Activated naive CD8-positive, alpha-beta T cell treated with anti-CD3 and anti-CD28 coated beads, Interleukin-2, amount 10 ng/mL, durations not matched to agents 7 days and 5 days (primary cell): ENCODE measurements around the gene TPCN1. TPM values are rescaled to one million over a fixed set of nuclear protein-coding genes. Genes with fewer than 3 reads are reported as not detected.
"Not testable (repeated sequence)": the region's sequence is repeated elsewhere in the genome, so short reads cannot be mapped to it uniquely, and the experiment has no call there.

Source experiments
- ATAC-seq: fragments of 150-1000 bp; cut with Tn5 transposase; one replicate; pipeline ENCODE4 v1.10.0; 2021; ENCODE audit warnings: low read depth, moderate library complexity
- POLR2A ChIA-PET: fragments of 350-600 bp; sonication (Branson Sonifier 250); formaldehyde crosslinking; loops from one replicate; lab custom pipeline; 2021; ENCODE audit warnings: antibody characterized with exemption; lab: Charles Lee
- DNase-seq: peaks from one replicate; pipeline ENCODE4 v3.0.0; 2021
- H3K27ac Mint-ChIP-seq: one replicate; pipeline ENCODE4 v1.8.0; 2022; ENCODE audit warnings: mild to moderate bottlenecking, mixed read lengths
- H3K27me3 Mint-ChIP-seq: one replicate; pipeline ENCODE4 v1.8.0; 2022; ENCODE audit warnings: mild to moderate bottlenecking, moderate library complexity, mixed read lengths
- H3K36me3 Mint-ChIP-seq: one replicate; pipeline ENCODE4 v1.8.0; 2021; ENCODE audit warnings: mild to moderate bottlenecking, mixed read lengths
- H3K4me1 Mint-ChIP-seq: one replicate; pipeline ENCODE4 v1.8.0; 2021; ENCODE audit warnings: mixed read lengths
- H3K4me3 Mint-ChIP-seq: one replicate; pipeline ENCODE4 v1.8.0; 2022; ENCODE audit warnings: mild to moderate bottlenecking, moderate library complexity, mixed read lengths
- H3K9me3 Mint-ChIP-seq: one replicate; pipeline ENCODE4 v1.8.0; 2021; ENCODE audit warnings: mixed read lengths
- total RNA-seq, 2 experiments: library from RNA; stranded (reverse); gene quantifications; one replicate each; pipeline ENCODE4 v1.2.3, GENCODE V29; 2021

TPCN1 gene
- total RNA-seq, 2 experiments from 2014 or later: 29.9 to 32.0 TPM

GRCh38 chr12:113200021-113200797 lies 21.1 kb upstream of the TPCN1 start:
- H3K36me3 Mint-ChIP-seq: no peaks in the 10 kb centered on the region
- POLR2A ChIA-PET: interaction anchor here (1.1 kb wide), 1 partner anchor 11 kb away, joined by 4 read pairs; no protein-coding TSS in a partner anchor
- ATAC-seq: no peak
- peaks cover 2% of the 10 kb centered on the region for H3K27me3 Mint-ChIP-seq
- H3K27ac Mint-ChIP-seq: no peak overlapping the region
- H3K4me3 Mint-ChIP-seq: no peak overlapping the region
- no peaks in the 10 kb centered on the region for H3K9me3 Mint-ChIP-seq
- H3K4me1 Mint-ChIP-seq: peaks cover 11% of the 10 kb centered on the region
- no peak for DNase-seq

GRCh38 chr12:113201187-113202177 lies 19.8 kb upstream of the TPCN1 start:
- Mint-ChIP-seq H3K9me3 (no peaks in the 10 kb centered on the region), H3K27me3 (peaks cover 2% of the 10 kb centered on the region), H3K4me3 (no peak overlapping the region), H3K27ac (peak overlapping the region; percentile 30), H3K36me3 (no peaks in the 10 kb centered on the region), H3K4me1 (peaks cover 15% of the 10 kb centered on the region)
- no peak for ATAC-seq
- POLR2A ChIA-PET: interaction anchor here (1.3 kb wide), 1 partner anchor 20 kb away, joined by 3 read pairs; the partner anchor contains the start of gene TPCN1
- DNase-seq: no peak

- Mint-ChIP-seq H3K27ac (peak overlapping the region; percentile 30), H3K4me1 (peaks cover 22% of the 10 kb centered on the region), H3K4me3 (no peak overlapping the region), H3K36me3 (no peaks in the 10 kb centered on the region), H3K9me3 (no peaks in the 10 kb centered on the region), H3K27me3 (peaks cover 2% of the 10 kb centered on the region)
- POLR2A ChIA-PET: interaction anchor here (0.6 to 2.0 kb wide), 3 partner anchors 19 to 156 kb away, joined by 3 to 10 read pairs (median 3); partner anchors contain the start of gene TPCN1
- no peak for DNase-seq
- no peak for ATAC-seq
Measured at GRCh38 chr12:113202300-113203075, 18.8 kb upstream of the TPCN1 start.

GRCh38 chr12:113203852-113204760 lies 17.2 kb upstream of the TPCN1 start:
- no peak for ATAC-seq
- Mint-ChIP-seq H3K36me3 (no peaks in the 10 kb centered on the region), H3K4me3 (no peak overlapping the region), H3K27me3 (peaks cover 2% of the 10 kb centered on the region), H3K9me3 (no peaks in the 10 kb centered on the region), H3K27ac (no peak overlapping the region), H3K4me1 (peaks cover 31% of the 10 kb centered on the region)
- POLR2A ChIA-PET: interaction anchor here (1.3 to 2.0 kb wide), 2 partner anchors 12 to 17 kb away, joined by 3 to 10 read pairs; partner anchors contain the start of gene TPCN1
- DNase-seq: no peak

- H3K4me1 Mint-ChIP-seq: peaks cover 36% of the 10 kb centered on the region
- no peak overlapping the region for H3K4me3 Mint-ChIP-seq
- POLR2A ChIA-PET: interaction anchor here (1.3 to 2.0 kb wide), 2 partner anchors 12 to 17 kb away, joined by 3 to 10 read pairs; partner anchors contain the start of gene TPCN1
- no peaks in the 10 kb centered on the region for H3K36me3 Mint-ChIP-seq
- H3K9me3 Mint-ChIP-seq: no peaks in the 10 kb centered on the region
- H3K27me3 Mint-ChIP-seq: peaks cover 2% of the 10 kb centered on the region
- ATAC-seq (no peak), DNase-seq (no peak)
- no peak overlapping the region for H3K27ac Mint-ChIP-seq
Measured at GRCh38 chr12:113204804-113205203, 16.5 kb upstream of the TPCN1 start.

- not testable (repeated sequence) for H3K27ac Mint-ChIP-seq, H3K9me3 Mint-ChIP-seq, H3K36me3 Mint-ChIP-seq, H3K4me3 Mint-ChIP-seq, H3K27me3 Mint-ChIP-seq, ATAC-seq, DNase-seq
- POLR2A ChIA-PET: interaction anchor here (1.4 to 1.7 kb wide), 2 partner anchors 12 to 27 kb away, joined by 4 to 5 read pairs; no protein-coding TSS in a partner anchor
- peaks cover 44% of the 10 kb centered on the region for H3K4me1 Mint-ChIP-seq
Measured at GRCh38 chr12:113206802-113207201, 14.5 kb upstream of the TPCN1 start.

GRCh38 chr12:113207613-113208040 lies 13.6 kb upstream of the TPCN1 start:
- ATAC-seq (peak; percentile 32), DNase-seq (peak; percentile 45)
- peaks cover 2% of the 10 kb centered on the region for H3K27me3 Mint-ChIP-seq
- POLR2A ChIA-PET: interaction anchor here (0.7 to 2.3 kb wide), 8 partner anchors 10 to 54 kb away, joined by 3 to 24 read pairs (median 4); partner anchors contain the start of genes DDX54, RITA1 and TPCN1
- peak overlapping the region; percentile 76 for H3K4me3 Mint-ChIP-seq
- H3K4me1 Mint-ChIP-seq: peaks cover 46% of the 10 kb centered on the region
- peaks cover 6% of the 10 kb centered on the region for H3K36me3 Mint-ChIP-seq
- peaks cover 2% of the 10 kb centered on the region for H3K9me3 Mint-ChIP-seq
- peak overlapping the region; percentile 92 for H3K27ac Mint-ChIP-seq

GRCh38 chr12:113208041-113208934 lies 13.0 kb upstream of the TPCN1 start:
- DNase-seq (peak; percentile 72), ATAC-seq (peak; percentile 88)
- peaks cover 2% of the 10 kb centered on the region for H3K9me3 Mint-ChIP-seq
- H3K36me3 Mint-ChIP-seq: peaks cover 6% of the 10 kb centered on the region
- POLR2A ChIA-PET: interaction anchor here (0.7 to 2.3 kb wide), 10 partner anchors 11 to 231 kb away, joined by 3 to 24 read pairs (median 5); partner anchors contain the start of genes DDX54, RITA1, SLC8B1 and TPCN1
- H3K27ac Mint-ChIP-seq: peak overlapping the region; percentile 92
- peaks cover 2% of the 10 kb centered on the region for H3K27me3 Mint-ChIP-seq
- peaks cover 47% of the 10 kb centered on the region for H3K4me1 Mint-ChIP-seq
- peak overlapping the region; percentile 76 for H3K4me3 Mint-ChIP-seq

GRCh38 chr12:113211160-113211559 lies 10.1 kb upstream of the TPCN1 start:
- Mint-ChIP-seq H3K4me1 (peaks cover 57% of the 10 kb centered on the region), H3K4me3 (peak overlapping the region; percentile 15), H3K27me3 (no peaks in the 10 kb centered on the region), H3K9me3 (peaks cover 2% of the 10 kb centered on the region), H3K36me3 (peaks cover 8% of the 10 kb centered on the region), H3K27ac (no peak overlapping the region)
- POLR2A ChIA-PET: interaction anchor here (0.6 to 1.9 kb wide), 3 partner anchors 10 to 152 kb away, joined by 3 to 5 read pairs (median 3); partner anchors contain the start of gene TPCN1
- DNase-seq (no peak), ATAC-seq (no peak)

GRCh38 chr12:113214895-113215400 lies 6.3 kb upstream of the TPCN1 start:
- peaks cover 8% of the 10 kb centered on the region for H3K36me3 Mint-ChIP-seq
- peak overlapping the region; percentile 13 for H3K27ac Mint-ChIP-seq
- peaks cover 6% of the 10 kb centered on the region for H3K27me3 Mint-ChIP-seq
- ATAC-seq (peak; percentile 49), DNase-seq (no peak)
- H3K4me3 Mint-ChIP-seq: peak overlapping the region; percentile 14
- H3K4me1 Mint-ChIP-seq: peaks cover 39% of the 10 kb centered on the region
- POLR2A ChIA-PET: no interaction called here
- H3K9me3 Mint-ChIP-seq: peaks cover 2% of the 10 kb centered on the region
